GM12873 (cell line): ENCODE results near the gene PJA1.

ENCODE experiments used
- CTCF ChIP-seq: IDR thresholded peaks from 2 replicates; pipeline ENCODE4 v1.5.1; 2012; ENCODE audit warnings: low read depth, mild to moderate bottlenecking, moderate library complexity, low read length, control low read depth; ENCODE audit not compliant: insufficient read depth; ENCODE audit errors: missing control alignments

The PJA1 gene

DNA sequence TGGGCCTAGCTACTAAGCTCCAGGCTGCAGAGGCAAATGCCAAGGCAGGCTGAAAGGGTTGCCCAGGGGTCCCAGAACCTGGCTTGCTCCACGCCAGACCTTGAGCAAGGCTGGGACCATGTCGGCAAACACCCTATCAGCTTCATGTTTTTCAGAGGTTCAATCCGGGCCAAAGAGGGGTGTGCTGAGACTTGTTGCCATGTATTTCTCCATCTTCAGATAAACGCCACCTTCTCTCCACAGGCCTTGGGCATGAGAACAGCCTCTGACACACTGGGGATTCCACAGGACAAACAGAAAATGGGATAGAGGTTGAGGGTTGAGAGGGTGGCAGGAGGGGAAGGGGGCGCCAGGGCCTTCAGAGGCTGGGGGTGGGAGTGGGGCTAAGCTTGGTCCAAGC, 8.6 kb downstream of the PJA1 start:
- no peak for TF ChIP-seq CTCF

DNA sequence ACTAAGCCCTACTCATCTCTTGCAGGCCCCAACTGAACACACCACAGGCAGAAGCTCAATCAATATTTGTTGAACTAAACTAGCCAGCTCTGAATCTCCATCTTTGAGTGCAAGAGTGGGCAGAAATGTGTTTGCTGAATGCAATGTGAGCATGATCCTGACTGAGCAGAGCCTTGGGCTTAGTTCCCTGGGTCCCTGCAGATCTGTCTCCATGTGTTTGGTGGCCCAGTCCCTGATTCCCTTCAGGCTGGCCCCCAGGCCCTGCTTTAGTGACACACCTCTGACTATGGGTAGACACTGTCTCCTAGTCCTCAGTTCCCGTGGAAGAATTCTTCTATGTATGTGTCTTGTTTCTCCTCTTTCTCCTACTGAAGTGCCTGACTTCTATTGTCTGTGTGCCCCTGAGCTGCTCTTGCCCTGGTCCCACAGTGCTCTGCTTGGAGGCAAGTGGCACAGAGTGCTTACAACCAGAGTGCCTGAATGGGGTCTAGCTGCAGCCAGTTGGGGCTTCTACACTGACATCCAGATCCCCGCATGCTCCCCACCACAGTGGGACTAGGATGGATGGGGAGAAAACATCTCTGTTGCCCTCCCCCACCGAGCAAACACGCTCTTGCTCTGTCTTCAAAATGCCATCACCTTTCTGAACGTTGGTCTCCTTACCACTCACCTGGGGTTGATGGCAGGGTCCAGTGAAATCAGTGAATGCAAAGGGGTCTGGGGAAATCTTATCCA, 9.3 kb downstream of the PJA1 start:
- no peak for TF ChIP-seq CTCF

DNA sequence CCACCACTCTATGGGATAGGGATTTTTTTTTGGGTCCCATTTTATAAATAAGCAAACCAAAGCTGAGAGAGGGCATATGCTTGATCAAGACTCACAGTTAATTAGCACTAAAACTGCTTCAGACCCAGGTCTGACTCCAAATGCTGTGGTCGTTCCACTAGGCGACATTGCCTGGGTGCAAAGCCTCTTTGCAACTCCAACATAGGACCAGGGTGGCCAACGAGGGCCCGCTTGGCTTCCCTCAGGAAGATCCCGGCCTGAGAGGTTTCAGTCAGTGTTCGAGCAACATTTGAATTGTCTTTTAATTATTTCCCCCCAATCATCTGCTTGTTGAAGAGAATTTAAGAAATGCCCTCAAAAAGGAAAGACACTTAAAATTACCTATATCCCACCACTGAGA, 11.2 kb downstream of the PJA1 start:
- TF ChIP-seq CTCF, result no peak

GRCh38 chrX:69153060-69153730, 12.1 kb downstream of the PJA1 start:
- no peak for TF ChIP-seq CTCF

DNA sequence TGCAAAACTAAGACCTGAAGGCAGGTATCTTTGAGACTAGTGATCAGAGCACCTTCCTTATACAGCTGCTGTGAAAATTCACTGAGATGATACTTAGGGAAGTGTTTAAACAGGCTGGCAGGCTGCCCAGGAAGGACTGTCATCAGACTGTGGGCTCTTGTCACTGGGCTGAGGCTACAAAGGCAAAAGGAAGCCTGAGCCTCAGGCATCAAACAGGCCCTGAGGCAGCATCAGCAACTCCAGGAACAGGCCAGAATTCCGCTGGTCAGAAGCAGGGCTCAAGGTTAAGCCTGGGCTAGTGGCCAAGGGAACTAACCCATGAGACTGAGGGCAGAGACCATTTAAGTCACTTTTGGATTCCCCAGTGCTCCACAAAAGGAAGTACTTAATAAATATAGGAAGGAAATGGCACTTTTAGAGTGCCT, 12.8 kb downstream of the PJA1 start:
- TF ChIP-seq CTCF, result no peak

GRCh38 chrX:69151866-69152284, 13.4 kb downstream of the PJA1 start:
- TF ChIP-seq CTCF, result no peak

DNA sequence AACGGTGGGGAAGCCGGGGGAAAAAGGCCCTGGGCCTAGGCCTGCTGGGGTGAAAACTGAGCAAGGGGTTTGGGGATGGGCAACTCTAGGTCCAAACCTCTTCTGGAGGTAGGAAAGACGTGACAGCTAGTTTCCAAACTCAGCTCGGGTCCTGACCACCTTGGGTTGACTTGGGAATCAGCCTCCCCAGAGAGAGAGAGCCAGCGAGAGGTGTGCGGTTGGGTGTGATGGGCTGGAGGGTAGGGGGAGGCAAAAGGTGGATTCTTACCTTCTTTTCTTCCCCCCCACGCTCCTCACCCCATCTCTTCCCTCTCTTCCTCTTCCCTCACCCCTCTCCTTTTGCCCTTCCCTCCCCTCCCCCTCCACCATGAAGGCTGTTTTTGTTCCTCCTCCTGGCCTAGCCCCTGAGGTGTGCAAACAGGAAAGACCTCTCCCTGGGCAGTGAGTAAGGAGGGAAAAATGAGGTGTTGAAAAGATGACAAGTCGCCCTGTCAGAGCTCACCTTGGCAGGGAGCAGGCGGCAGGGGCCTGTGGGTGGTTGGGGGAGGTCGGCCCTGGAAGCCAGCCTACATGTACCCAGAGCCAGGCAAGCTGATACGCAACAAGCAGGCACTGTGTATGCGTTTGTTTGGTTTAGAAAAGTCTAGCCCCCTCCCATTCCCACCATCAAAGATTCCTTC, 14.8 kb downstream of the PJA1 start:
- no peak for TF ChIP-seq CTCF
